Measurements from ENCODE around the gene SMIM9. TPM values are rescaled to one million over a fixed set of nuclear protein-coding genes. Genes with fewer than 3 reads are reported as not detected.

The SMIM9 gene
- total RNA-seq, 1 experiment from 2014 or later = not detected

DNA sequence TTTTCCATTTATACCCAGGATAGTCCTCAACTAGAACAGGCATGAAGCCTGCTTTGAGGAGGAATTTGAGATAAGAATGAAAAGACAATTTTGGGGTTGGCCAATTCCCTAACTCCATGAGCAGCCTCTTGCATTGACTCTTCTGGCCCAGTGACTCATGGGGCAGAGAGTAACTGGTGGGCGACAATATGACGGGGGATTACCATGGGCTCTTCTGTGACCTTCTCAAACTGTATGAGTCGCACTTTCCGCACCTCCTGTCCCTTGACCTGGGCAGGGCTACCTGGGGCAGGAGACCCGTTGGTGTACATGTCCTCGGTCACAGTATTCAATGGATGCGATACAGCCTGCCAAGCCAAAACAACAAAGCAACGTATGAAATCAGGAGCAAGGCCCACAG lies 42.5 kb downstream of the SMIM9 start:
- POLR2A ChIA-PET = no interaction called here
- Mint-ChIP-seq H3K9me3 (no peaks in the 10 kb centered on the region), H3K27me3 (ENCODE audit: low read depth) (no peaks in the 10 kb centered on the region; the same call in 1 of the 2 replicates), H3K36me3 (no peaks in the 10 kb centered on the region), H3K4me1 (peaks cover 17% of the 10 kb centered on the region), H3K4me3 (no peak overlapping the region), H3K27ac (no peak overlapping the region)
- ATAC-seq (no peak), DNase-seq (ENCODE audit: low spot score) (no peak)
- CTCF ChIA-PET = no interaction called here
- TF ChIP-seq, protein P1, sequence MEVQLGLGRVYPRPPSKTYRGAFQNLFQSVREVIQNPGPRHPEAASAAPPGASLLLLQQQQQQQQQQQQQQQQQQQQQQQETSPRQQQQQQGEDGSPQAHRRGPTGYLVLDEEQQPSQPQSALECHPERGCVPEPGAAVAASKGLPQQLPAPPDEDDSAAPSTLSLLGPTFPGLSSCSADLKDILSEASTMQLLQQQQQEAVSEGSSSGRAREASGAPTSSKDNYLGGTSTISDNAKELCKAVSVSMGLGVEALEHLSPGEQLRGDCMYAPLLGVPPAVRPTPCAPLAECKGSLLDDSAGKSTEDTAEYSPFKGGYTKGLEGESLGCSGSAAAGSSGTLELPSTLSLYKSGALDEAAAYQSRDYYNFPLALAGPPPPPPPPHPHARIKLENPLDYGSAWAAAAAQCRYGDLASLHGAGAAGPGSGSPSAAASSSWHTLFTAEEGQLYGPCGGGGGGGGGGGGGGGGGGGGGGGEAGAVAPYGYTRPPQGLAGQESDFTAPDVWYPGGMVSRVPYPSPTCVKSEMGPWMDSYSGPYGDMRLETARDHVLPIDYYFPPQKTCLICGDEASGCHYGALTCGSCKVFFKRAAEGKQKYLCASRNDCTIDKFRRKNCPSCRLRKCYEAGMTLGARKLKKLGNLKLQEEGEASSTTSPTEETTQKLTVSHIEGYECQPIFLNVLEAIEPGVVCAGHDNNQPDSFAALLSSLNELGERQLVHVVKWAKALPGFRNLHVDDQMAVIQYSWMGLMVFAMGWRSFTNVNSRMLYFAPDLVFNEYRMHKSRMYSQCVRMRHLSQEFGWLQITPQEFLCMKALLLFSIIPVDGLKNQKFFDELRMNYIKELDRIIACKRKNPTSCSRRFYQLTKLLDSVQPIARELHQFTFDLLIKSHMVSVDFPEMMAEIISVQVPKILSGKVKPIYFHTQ (CRISPR knock-in tag; IDR thresholded peaks at IDR 0.05) = no peak
- no peak for TF ChIP-seq TEAD4 (CRISPR knock-in tag; IDR thresholded peaks at IDR 0.05)
- TF ChIP-seq NR2C2 (CRISPR knock-in tag; IDR thresholded peaks at IDR 0.05) = no peak
- no peak for TF ChIP-seq ETV6 (CRISPR knock-in tag; IDR thresholded peaks at IDR 0.05)
- TF ChIP-seq, protein P2, sequence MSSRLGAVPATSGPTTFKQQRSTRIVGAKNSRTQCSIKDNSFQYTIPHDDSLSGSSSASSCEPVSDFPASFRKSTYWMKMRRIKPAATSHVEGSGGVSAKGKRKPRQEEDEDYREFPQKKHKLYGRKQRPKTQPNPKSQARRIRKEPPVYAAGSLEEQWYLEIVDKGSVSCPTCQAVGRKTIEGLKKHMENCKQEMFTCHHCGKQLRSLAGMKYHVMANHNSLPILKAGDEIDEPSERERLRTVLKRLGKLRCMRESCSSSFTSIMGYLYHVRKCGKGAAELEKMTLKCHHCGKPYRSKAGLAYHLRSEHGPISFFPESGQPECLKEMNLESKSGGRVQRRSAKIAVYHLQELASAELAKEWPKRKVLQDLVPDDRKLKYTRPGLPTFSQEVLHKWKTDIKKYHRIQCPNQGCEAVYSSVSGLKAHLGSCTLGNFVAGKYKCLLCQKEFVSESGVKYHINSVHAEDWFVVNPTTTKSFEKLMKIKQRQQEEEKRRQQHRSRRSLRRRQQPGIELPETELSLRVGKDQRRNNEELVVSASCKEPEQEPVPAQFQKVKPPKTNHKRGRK (CRISPR knock-in tag; IDR thresholded peaks at IDR 0.05; ENCODE audit: borderline replicate concordance) = no peak
- TF ChIP-seq, protein P3, sequence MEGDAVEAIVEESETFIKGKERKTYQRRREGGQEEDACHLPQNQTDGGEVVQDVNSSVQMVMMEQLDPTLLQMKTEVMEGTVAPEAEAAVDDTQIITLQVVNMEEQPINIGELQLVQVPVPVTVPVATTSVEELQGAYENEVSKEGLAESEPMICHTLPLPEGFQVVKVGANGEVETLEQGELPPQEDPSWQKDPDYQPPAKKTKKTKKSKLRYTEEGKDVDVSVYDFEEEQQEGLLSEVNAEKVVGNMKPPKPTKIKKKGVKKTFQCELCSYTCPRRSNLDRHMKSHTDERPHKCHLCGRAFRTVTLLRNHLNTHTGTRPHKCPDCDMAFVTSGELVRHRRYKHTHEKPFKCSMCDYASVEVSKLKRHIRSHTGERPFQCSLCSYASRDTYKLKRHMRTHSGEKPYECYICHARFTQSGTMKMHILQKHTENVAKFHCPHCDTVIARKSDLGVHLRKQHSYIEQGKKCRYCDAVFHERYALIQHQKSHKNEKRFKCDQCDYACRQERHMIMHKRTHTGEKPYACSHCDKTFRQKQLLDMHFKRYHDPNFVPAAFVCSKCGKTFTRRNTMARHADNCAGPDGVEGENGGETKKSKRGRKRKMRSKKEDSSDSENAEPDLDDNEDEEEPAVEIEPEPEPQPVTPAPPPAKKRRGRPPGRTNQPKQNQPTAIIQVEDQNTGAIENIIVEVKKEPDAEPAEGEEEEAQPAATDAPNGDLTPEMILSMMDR (IDR thresholded peaks at IDR 0.05) = no peak
- TF ChIP-seq JAZF1 (CRISPR knock-in tag; IDR thresholded peaks at IDR 0.05) = no peak
- no peak for TF ChIP-seq ZNF423 (CRISPR knock-in tag; IDR thresholded peaks at IDR 0.05)
- TF ChIP-seq, protein P4, sequence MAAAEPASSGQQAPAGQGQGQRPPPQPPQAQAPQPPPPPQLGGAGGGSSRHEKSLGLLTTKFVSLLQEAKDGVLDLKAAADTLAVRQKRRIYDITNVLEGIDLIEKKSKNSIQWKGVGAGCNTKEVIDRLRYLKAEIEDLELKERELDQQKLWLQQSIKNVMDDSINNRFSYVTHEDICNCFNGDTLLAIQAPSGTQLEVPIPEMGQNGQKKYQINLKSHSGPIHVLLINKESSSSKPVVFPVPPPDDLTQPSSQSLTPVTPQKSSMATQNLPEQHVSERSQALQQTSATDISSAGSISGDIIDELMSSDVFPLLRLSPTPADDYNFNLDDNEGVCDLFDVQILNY (CRISPR knock-in tag; IDR thresholded peaks at IDR 0.05) = no peak
- no peak for TF ChIP-seq TP53 (CRISPR knock-in tag; IDR thresholded peaks at IDR 0.05)
- TF ChIP-seq, protein P5, sequence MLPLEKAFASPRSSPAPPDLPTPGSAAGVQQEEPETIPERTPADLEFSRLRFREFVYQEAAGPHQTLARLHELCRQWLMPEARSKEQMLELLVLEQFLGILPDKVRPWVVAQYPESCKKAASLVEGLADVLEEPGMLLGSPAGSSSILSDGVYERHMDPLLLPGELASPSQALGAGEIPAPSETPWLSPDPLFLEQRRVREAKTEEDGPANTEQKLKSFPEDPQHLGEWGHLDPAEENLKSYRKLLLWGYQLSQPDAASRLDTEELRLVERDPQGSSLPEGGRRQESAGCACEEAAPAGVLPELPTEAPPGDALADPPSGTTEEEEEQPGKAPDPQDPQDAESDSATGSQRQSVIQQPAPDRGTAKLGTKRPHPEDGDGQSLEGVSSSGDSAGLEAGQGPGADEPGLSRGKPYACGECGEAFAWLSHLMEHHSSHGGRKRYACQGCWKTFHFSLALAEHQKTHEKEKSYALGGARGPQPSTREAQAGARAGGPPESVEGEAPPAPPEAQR (CRISPR knock-in tag; IDR thresholded peaks at IDR 0.05) = no peak
- no peak for TF ChIP-seq GABPB1 (CRISPR knock-in tag; IDR thresholded peaks at IDR 0.05)
- no peak for TF ChIP-seq ATF1 (CRISPR knock-in tag; IDR thresholded peaks at IDR 0.05)
- no peak for TF ChIP-seq SMAD4 (CRISPR knock-in tag; IDR thresholded peaks at IDR 0.05)
- no peak for TF ChIP-seq FOXK1 (CRISPR knock-in tag; IDR thresholded peaks at IDR 0.05)
- no peak for TF ChIP-seq NFATC4 (CRISPR knock-in tag; IDR thresholded peaks at IDR 0.05)
- TF ChIP-seq ZNF263 (CRISPR knock-in tag; IDR thresholded peaks at IDR 0.05; ENCODE audit: low read depth) = no peak
- TF ChIP-seq FOXJ3 (CRISPR knock-in tag; IDR thresholded peaks at IDR 0.05; ENCODE audit: borderline replicate concordance) = no peak
- TF ChIP-seq, protein P6, sequence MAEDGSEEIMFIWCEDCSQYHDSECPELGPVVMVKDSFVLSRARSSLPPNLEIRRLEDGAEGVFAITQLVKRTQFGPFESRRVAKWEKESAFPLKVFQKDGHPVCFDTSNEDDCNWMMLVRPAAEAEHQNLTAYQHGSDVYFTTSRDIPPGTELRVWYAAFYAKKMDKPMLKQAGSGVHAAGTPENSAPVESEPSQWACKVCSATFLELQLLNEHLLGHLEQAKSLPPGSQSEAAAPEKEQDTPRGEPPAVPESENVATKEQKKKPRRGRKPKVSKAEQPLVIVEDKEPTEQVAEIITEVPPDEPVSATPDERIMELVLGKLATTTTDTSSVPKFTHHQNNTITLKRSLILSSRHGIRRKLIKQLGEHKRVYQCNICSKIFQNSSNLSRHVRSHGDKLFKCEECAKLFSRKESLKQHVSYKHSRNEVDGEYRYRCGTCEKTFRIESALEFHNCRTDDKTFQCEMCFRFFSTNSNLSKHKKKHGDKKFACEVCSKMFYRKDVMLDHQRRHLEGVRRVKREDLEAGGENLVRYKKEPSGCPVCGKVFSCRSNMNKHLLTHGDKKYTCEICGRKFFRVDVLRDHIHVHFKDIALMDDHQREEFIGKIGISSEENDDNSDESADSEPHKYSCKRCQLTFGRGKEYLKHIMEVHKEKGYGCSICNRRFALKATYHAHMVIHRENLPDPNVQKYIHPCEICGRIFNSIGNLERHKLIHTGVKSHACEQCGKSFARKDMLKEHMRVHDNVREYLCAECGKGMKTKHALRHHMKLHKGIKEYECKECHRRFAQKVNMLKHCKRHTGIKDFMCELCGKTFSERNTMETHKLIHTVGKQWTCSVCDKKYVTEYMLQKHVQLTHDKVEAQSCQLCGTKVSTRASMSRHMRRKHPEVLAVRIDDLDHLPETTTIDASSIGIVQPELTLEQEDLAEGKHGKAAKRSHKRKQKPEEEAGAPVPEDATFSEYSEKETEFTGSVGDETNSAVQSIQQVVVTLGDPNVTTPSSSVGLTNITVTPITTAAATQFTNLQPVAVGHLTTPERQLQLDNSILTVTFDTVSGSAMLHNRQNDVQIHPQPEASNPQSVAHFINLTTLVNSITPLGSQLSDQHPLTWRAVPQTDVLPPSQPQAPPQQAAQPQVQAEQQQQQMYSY (CRISPR knock-in tag; IDR thresholded peaks at IDR 0.05) = no peak
